Activated T-helper 1 cell treated with Interleukin-2 at 50 U/mL for 16 hours (primary cell): Measurements from ENCODE around the gene SGCE.

ENCODE experiments used
- DNase-seq: peaks from one replicate; pipeline ENCODE4 v3.0.0-alpha.2; 2020; ENCODE audit warnings: low read depth

The SGCE gene

GRCh38 chr7:94658826-94659225 is 2.9 kb upstream of the SGCE start:
- no peak for DNase-seq

GRCh38 chr7:94657771-94658693 is 2.1 kb upstream of the SGCE start:
- DNase-seq = peak; percentile 89

GRCh38 chr7:94656925-94657731 is 1.2 kb upstream of the SGCE start:
- DNase-seq = no peak

GRCh38 chr7:94656658-94656924 is 658 bp upstream of the SGCE start:
- no peak for DNase-seq

GRCh38 chr7:94655126-94655847 is 646 bp downstream of the SGCE start:
- no peak for DNase-seq

GRCh38 chr7:94654783-94655125 is 1.2 kb downstream of the SGCE start:
- DNase-seq = no peak

- no peak for DNase-seq
These were observed 5.5 kb downstream of the SGCE start for GRCh38 chr7:94650147-94651051.

GRCh38 chr7:94649450-94649849 is 6.5 kb downstream of the SGCE start:
- no peak for DNase-seq

- no peak for DNase-seq
These were observed 7.2 kb downstream of the SGCE start for GRCh38 chr7:94648731-94649130.

- no peak for DNase-seq
These were observed 8.6 kb downstream of the SGCE start for GRCh38 chr7:94647295-94647694.

- DNase-seq = no peak
These were observed 12.0 kb downstream of the SGCE start for GRCh38 chr7:94643771-94644545.

- no peak for DNase-seq
These were observed 12.9 kb downstream of the SGCE start for GRCh38 chr7:94642838-94643653.

- DNase-seq = no peak
These were observed 16.5 kb downstream of the SGCE start for GRCh38 chr7:94639384-94639783.

GRCh38 chr7:94635687-94636086 is 20.2 kb downstream of the SGCE start:
- no peak for DNase-seq

GRCh38 chr7:94634502-94634901 is 21.4 kb downstream of the SGCE start:
- no peak for DNase-seq

- no peak for DNase-seq
These were observed 22.2 kb downstream of the SGCE start for GRCh38 chr7:94633687-94634086.

- DNase-seq = no peak
These were observed 23.0 kb downstream of the SGCE start for GRCh38 chr7:94633014-94633341.

- no peak for DNase-seq
These were observed 23.5 kb downstream of the SGCE start for GRCh38 chr7:94632338-94633013.

- DNase-seq = no peak
These were observed 25.1 kb downstream of the SGCE start for GRCh38 chr7:94630855-94631254.

GRCh38 chr7:94623820-94624219 is 32.1 kb downstream of the SGCE start:
- no peak for DNase-seq
